ENCODE data around the gene ZFP64.
"Not testable (repeated sequence)": the region's sequence is repeated elsewhere in the genome, so short reads cannot be mapped to it uniquely, and the experiment has no call there.

Gene ZFP64

DNA sequence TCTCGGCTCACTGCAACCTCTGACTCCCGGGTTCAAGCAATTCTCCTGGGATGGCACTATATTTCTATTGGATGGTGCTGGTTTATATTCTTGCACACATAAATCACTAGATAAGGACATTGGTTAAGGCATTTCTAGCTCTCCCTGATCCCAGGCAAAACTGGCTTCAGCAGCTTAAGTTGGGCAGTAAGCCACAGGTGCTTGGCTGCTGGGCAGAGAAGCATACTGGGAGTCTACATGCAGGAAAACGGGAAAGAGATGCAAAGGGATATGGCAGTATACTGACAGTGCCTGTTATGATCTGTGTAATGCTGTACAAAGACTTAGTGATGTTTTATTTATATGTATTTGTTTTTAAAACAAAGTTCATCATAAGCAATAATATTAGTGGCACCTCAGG lies 33.3 kb upstream of the ZFP64 start:
- H3K4me1 ChIP-seq (ENCODE audit: control insufficient read depth, low read length) = no peaks in the 10 kb centered on the region
- TF ChIP-seq, protein P1, sequence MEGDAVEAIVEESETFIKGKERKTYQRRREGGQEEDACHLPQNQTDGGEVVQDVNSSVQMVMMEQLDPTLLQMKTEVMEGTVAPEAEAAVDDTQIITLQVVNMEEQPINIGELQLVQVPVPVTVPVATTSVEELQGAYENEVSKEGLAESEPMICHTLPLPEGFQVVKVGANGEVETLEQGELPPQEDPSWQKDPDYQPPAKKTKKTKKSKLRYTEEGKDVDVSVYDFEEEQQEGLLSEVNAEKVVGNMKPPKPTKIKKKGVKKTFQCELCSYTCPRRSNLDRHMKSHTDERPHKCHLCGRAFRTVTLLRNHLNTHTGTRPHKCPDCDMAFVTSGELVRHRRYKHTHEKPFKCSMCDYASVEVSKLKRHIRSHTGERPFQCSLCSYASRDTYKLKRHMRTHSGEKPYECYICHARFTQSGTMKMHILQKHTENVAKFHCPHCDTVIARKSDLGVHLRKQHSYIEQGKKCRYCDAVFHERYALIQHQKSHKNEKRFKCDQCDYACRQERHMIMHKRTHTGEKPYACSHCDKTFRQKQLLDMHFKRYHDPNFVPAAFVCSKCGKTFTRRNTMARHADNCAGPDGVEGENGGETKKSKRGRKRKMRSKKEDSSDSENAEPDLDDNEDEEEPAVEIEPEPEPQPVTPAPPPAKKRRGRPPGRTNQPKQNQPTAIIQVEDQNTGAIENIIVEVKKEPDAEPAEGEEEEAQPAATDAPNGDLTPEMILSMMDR (IDR thresholded peaks at IDR 0.05; ENCODE audit: low read depth, low read length, poor library complexity, severe bottlenecking) = no peak
- H3K79me2 ChIP-seq (ENCODE audit: control insufficient read depth, low read length) = no peaks in the 10 kb centered on the region
- no peaks in the 10 kb centered on the region for H3K36me3 ChIP-seq (ENCODE audit: control insufficient read depth, low read length)
- H3K27me3 ChIP-seq (ENCODE audit: control insufficient read depth, low read length) = no peaks in the 10 kb centered on the region
- H3F3A ChIP-seq (ENCODE audit: control insufficient read depth, insufficient read depth) = no peaks in the 10 kb centered on the region
- no peak overlapping the region for H3K4me2 ChIP-seq (ENCODE audit: low read length)
- H3K27ac ChIP-seq (ENCODE audit: low read depth, low read length) = no peak overlapping the region
- H3K9me3 ChIP-seq (ENCODE audit: control insufficient read depth, insufficient read depth, low read length) = peaks cover 18% of the 10 kb centered on the region; the same call in 1 of the 2 replicates
- H4K20me1 ChIP-seq (ENCODE audit: control insufficient read depth, insufficient read depth, low read depth, low read length) = no peaks in the 10 kb centered on the region
- H3K9me2 ChIP-seq (replicated peaks; ENCODE audit: control insufficient read depth, low read length) = no peaks in the 10 kb centered on the region
- no peak overlapping the region for H3K4me3 ChIP-seq (ENCODE audit: low read length)

DNA sequence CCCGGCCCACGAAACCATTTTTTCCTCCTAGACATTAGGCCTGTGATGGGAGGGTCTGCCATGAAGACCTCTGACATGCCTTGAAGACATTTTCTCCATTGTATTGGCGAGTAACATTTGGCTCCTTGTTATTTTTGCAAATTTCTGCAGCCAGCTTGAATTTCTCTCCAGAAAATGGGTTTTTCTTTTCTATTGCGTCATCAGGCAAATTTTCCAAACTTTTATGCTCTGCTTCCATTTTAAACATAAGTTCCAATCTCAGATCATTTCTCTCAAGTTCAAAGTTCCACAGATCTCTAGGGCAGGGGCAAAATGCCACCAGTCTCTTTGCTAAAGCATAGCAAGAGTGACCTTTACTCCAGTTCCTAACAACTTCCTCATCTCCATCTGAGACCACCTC lies 29.8 kb upstream of the ZFP64 start:
- not testable (repeated sequence) for H3K4me1 ChIP-seq (ENCODE audit: control insufficient read depth, low read length); H3K27me3 ChIP-seq (ENCODE audit: control insufficient read depth, low read length); H3K27ac ChIP-seq (ENCODE audit: low read depth, low read length); H3K79me2 ChIP-seq (ENCODE audit: control insufficient read depth, low read length); H3K36me3 ChIP-seq (ENCODE audit: control insufficient read depth, low read length); H3K4me2 ChIP-seq (ENCODE audit: low read length); H3K9me2 ChIP-seq (replicated peaks; ENCODE audit: control insufficient read depth, low read length); H4K20me1 ChIP-seq (ENCODE audit: control insufficient read depth, insufficient read depth, low read depth, low read length); H3K4me3 ChIP-seq (ENCODE audit: low read length); H3F3A ChIP-seq (ENCODE audit: control insufficient read depth, insufficient read depth)
- peaks cover 24% of the 10 kb centered on the region; the same call in 1 of the 2 replicates for H3K9me3 ChIP-seq (ENCODE audit: control insufficient read depth, insufficient read depth, low read length)

DNA sequence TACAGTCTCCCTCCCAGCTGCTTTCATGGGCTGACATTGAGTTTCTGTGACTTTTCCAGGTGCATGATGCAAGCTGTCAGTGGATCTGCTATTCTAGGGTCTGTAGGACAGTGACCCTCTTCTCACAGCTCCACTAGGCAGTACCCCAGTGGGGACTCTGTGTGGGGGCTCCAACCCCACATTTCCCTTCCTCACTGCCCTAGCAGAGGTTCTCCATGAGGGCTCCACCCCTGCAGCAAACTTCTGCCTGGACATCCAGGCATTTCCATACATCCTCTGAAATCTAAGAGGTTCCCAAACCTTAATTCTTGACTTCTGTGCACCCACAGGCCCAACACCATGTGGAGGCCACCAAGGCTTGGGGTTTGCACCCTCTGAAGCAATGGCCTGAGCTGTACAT lies 29.3 kb upstream of the ZFP64 start:
- not testable (repeated sequence) for H3K9me2 ChIP-seq (replicated peaks; ENCODE audit: control insufficient read depth, low read length); H3F3A ChIP-seq (ENCODE audit: control insufficient read depth, insufficient read depth); H3K4me1 ChIP-seq (ENCODE audit: control insufficient read depth, low read length); H3K4me2 ChIP-seq (ENCODE audit: low read length); H3K27ac ChIP-seq (ENCODE audit: low read depth, low read length); H3K4me3 ChIP-seq (ENCODE audit: low read length); H4K20me1 ChIP-seq (ENCODE audit: control insufficient read depth, insufficient read depth, low read depth, low read length); H3K79me2 ChIP-seq (ENCODE audit: control insufficient read depth, low read length); H3K36me3 ChIP-seq (ENCODE audit: control insufficient read depth, low read length); H3K27me3 ChIP-seq (ENCODE audit: control insufficient read depth, low read length)
- peaks cover 24% of the 10 kb centered on the region; the same call in 1 of the 2 replicates for H3K9me3 ChIP-seq (ENCODE audit: control insufficient read depth, insufficient read depth, low read length)

DNA sequence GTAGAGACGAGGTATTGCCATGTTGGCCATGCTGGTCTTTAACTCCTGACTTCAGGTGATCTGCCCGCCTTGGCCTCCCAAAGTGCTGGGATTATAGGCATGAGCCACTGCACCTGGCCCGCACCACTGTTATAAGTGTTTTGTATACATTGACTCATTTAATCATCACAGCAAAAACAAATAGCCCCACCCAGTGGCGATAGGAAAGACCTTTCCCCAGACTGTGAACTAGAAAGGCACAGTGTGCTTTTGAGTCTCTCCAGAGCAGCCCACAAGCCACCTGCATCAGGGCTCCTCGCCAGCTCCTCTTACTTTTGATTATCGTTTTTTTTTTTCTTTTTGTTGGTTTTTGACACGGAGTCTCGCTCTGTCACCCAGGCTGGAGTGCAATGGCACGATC lies 27.9 kb upstream of the ZFP64 start:
- Histone ChIP-seq H3K36me3 (ENCODE audit: control insufficient read depth, low read length) (no peaks in the 10 kb centered on the region), H3K4me1 (ENCODE audit: control insufficient read depth, low read length) (no peaks in the 10 kb centered on the region), H3K27ac (ENCODE audit: low read depth, low read length) (no peak overlapping the region), H3K27me3 (ENCODE audit: control insufficient read depth, low read length) (no peaks in the 10 kb centered on the region), H3F3A (ENCODE audit: control insufficient read depth, insufficient read depth) (no peaks in the 10 kb centered on the region), H4K20me1 (ENCODE audit: control insufficient read depth, insufficient read depth, low read depth, low read length) (no peaks in the 10 kb centered on the region), H3K79me2 (ENCODE audit: control insufficient read depth, low read length) (no peaks in the 10 kb centered on the region), H3K4me2 (ENCODE audit: low read length) (no peak overlapping the region), H3K9me3 (ENCODE audit: control insufficient read depth, insufficient read depth, low read length) (peaks cover 24% of the 10 kb centered on the region; the same call in 1 of the 2 replicates), H3K9me2 (replicated peaks; ENCODE audit: control insufficient read depth, low read length) (no peaks in the 10 kb centered on the region), H3K4me3 (ENCODE audit: low read length) (no peak overlapping the region)
- TF ChIP-seq EZH2phosphoT487 (IDR thresholded peaks at IDR 0.05; ENCODE audit: borderline replicate concordance, low read length) = no peak

DNA sequence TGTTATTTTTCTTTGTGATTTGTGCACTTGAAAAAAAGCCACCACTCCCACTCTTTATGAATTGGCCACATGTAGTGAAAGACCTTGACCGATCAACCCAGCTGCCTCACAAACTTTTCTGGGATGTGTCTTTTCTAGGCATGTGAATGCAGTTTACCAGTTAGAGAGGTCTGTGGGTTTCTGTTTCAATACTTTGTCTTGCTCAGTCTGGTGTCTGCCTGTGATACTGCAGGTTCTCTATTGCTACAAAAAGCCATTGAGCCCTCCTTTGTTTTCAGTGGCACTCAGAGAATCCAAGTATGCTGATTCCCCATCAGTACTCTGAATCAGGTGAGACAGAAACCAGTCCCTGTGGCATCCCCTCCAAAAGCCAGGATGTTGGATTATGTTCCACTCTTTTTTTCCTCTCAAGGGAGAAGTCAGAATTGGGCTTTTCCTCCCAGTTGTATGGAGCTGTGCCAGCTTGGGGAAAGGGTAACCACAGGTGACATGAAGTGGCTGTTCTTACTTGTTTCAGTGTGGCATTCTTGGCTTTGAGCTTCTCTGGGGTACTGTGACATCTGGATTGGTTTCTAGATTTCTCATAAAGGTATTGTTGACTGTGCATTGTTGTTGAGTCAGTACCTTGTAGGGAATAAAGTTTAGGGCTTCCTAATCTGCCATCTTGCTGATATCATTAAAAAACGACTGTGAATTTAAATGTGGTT lies 26.3 kb upstream of the ZFP64 start:
- Histone ChIP-seq H3K27me3 (ENCODE audit: control insufficient read depth, low read length) (peaks cover 2% of the 10 kb centered on the region; the same call in 1 of the 2 replicates), H4K20me1 (ENCODE audit: control insufficient read depth, insufficient read depth, low read depth, low read length) (no peaks in the 10 kb centered on the region), H3K4me3 (ENCODE audit: low read length) (no peak overlapping the region), H3K27ac (ENCODE audit: low read depth, low read length) (no peak overlapping the region), H3K79me2 (ENCODE audit: control insufficient read depth, low read length) (no peaks in the 10 kb centered on the region), H3K36me3 (ENCODE audit: control insufficient read depth, low read length) (no peaks in the 10 kb centered on the region), H3F3A (ENCODE audit: control insufficient read depth, insufficient read depth) (no peaks in the 10 kb centered on the region), H3K4me2 (ENCODE audit: low read length) (no peak overlapping the region), H3K4me1 (ENCODE audit: control insufficient read depth, low read length) (peaks cover 3% of the 10 kb centered on the region; the same call in 1 of the 2 replicates), H3K9me3 (ENCODE audit: control insufficient read depth, insufficient read depth, low read length) (peaks cover 24% of the 10 kb centered on the region; the same call in 1 of the 2 replicates), H3K9me2 (replicated peaks; ENCODE audit: control insufficient read depth, low read length) (no peaks in the 10 kb centered on the region)
- no peak for TF ChIP-seq EZH2phosphoT487 (IDR thresholded peaks at IDR 0.05; ENCODE audit: borderline replicate concordance, low read length)
- TF ChIP-seq, protein P1 (IDR thresholded peaks at IDR 0.05; ENCODE audit: low read depth, low read length, poor library complexity, severe bottlenecking) = no peak
